Lung (tissue), 12 donors: Measurements from ENCODE around the gene NCAN. TPM values are rescaled to one million over a fixed set of nuclear protein-coding genes. Genes with fewer than 3 reads are reported as not detected.

Experiments used
- ATAC-seq: fragments of 200-7000 bp; cut with Tn5 transposase; one replicate; pipeline ENCODE4 v1.9.1; 2020; ENCODE audit warnings: moderate number of reproducible peaks; ENCODE audit not compliant: insufficient read depth, low FRiP score
- DNase-seq, 3 donors: peaks; one replicate each; pipeline ENCODE4 v3.0.0-alpha.2; 2013 to 2017
- H3K27ac ChIP-seq, 2 donors: one replicate each; pipeline ENCODE4 v1.5.1; 2013; ENCODE audit warnings: mild to moderate bottlenecking in 2 of 2, moderate library complexity in 2 of 2, control low read depth in 1 of 2, inconsistent platforms in 1 of 2, low read depth in 1 of 2, low read length in 1 of 2
- H3K27me3 ChIP-seq, 3 donors: one replicate each; pipeline ENCODE4 v1.5.1; 2013; ENCODE audit warnings: low read length in 2 of 3; ENCODE audit not compliant: control insufficient read depth in 3 of 3, insufficient read depth in 3 of 3
- H3K36me3 ChIP-seq, 4 donors: one replicate each; pipeline ENCODE4 v1.5.1; 2013; ENCODE audit warnings: low read length in 4 of 4, mild to moderate bottlenecking in 1 of 4, moderate library complexity in 1 of 4; ENCODE audit not compliant: control insufficient read depth in 4 of 4, insufficient read depth in 4 of 4
- H3K4me1 ChIP-seq, 5 donors: one replicate each; pipeline ENCODE4 v1.5.1; 2013; ENCODE audit warnings: low read length in 5 of 5, mild to moderate bottlenecking in 2 of 5, moderate library complexity in 1 of 5; ENCODE audit not compliant: control insufficient read depth in 5 of 5, insufficient read depth in 5 of 5
- H3K4me3 ChIP-seq: one replicate; pipeline ENCODE4 v1.5.1; 2013; ENCODE audit warnings: mild to moderate bottlenecking, control low read depth, moderate library complexity
- H3K9ac ChIP-seq, 2 donors: one replicate each; pipeline ENCODE4 v1.5.1; 2013; ENCODE audit warnings: low read length in 2 of 2, control low read depth in 1 of 2; ENCODE audit not compliant: insufficient read depth in 1 of 2
- H3K9me3 ChIP-seq, 4 donors: one replicate each; pipeline ENCODE4 v1.5.1; 2013; ENCODE audit warnings: low read length in 3 of 4, mild to moderate bottlenecking in 1 of 4, moderate library complexity in 1 of 4; ENCODE audit not compliant: control insufficient read depth in 4 of 4, insufficient read depth in 3 of 4
- WGBS, 2 donors: extraction: QIAGEN DNeasy Blood & Tissue Kit; methylation state at CpG; one replicate each; pipeline ENCODE4 v1.1.7; 2013; 5-methylcytosine and 5-hydroxymethylcytosine counted together
- polyA plus RNA-seq, 2 donors: library from polyadenylated mRNA; stranded (reverse); fragments of 200-250 nt; gene quantifications; one replicate each; pipeline ENCODE4 v1.2.1, GENCODE V29; 2013
- total RNA-seq, 2 donors: library from RNA; depleted of rRNA in 1 of 2; stranded (reverse); fragments of >200 nt in 1 of 2; gene quantifications; one replicate each; pipeline ENCODE4 v1.2.1, GENCODE V29; 2014 to 2021
- TF ChIP-seq, protein P1 (sequence below): IDR thresholded peaks from 2 replicates; pipeline ENCODE4 v1.5.1; 2012; ENCODE audit warnings: mild to moderate bottlenecking; ENCODE audit errors: control extremely low read depth, extremely low read depth
- donor health status: control.
- donor health status: control.
- donor health status: Bipolar disorder and iron deficiency.
- donor health status: healthy.
- donor health status: DM: yes; HTN: yes; CAD: no.

Gene NCAN
- total and polyA plus RNA-seq, 4 donors: 0.01 to 0.06 (median 0.03) TPM; not detected in 1

DNA sequence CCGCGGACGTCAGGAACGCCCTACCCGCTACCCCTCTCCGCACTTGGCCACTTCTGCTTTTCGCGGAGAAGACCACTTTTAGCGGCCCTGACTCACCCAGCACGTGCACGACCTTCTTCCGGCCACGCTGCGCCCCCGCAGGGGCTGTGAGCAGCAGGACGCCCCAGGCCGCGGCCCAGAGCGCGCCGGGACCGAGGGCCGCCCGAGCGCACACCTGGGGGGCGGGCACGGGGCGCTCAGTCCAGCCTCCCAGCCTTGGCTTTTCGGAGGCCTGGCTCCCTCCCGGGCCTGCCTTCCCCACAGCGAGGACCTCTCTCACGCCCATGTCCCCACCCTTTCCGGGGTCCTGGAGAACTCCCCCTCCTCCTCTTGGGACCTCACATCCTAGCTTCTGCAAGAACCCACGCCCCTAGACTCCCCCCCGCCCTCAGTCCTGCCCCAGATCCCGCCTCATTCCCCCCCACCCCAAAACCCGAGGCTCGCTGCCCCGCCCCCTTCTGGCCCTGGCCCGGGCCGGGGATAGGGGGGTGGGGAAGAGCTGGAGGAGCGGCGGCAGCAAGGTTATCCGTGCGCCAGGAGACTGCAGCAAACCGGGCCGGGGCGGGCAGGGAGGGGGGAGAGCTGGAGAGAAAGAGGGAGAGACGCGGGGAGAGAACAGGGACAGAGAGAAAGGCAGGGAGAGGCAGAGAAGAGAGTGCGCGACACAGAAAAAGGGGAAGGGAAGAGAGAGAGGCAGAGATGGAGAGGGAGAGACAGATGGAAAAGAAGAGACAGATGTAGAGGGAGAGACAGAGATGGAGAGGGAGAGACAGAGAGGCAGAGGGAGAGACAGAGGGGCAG lies 49.8 kb downstream of the NCAN start:
- Histone ChIP-seq H3K4me3 (no peak overlapping the region), H3K36me3 (no peaks in the 10 kb centered on the region), H3K9me3 (peaks cover 0 to 3% (median 0%) of the 10 kb centered on the region in 4 donors), H3K9ac (no peak overlapping the region), H3K4me1 (peaks cover 2 to 10% (median 6%) of the 10 kb centered on the region in 5 donors), H3K27ac (no peak overlapping the region), H3K27me3 (peaks cover 8 to 39% (median 14%) of the 10 kb centered on the region in 3 donors)
- 1 to 2% methylated on average over 32 to 52 of the region's 52 CpGs for WGBS, 2 donors
- DNase-seq (peak; percentile 67 to 84 (median 76)), ATAC-seq (no peak)
- TF ChIP-seq, protein P1, sequence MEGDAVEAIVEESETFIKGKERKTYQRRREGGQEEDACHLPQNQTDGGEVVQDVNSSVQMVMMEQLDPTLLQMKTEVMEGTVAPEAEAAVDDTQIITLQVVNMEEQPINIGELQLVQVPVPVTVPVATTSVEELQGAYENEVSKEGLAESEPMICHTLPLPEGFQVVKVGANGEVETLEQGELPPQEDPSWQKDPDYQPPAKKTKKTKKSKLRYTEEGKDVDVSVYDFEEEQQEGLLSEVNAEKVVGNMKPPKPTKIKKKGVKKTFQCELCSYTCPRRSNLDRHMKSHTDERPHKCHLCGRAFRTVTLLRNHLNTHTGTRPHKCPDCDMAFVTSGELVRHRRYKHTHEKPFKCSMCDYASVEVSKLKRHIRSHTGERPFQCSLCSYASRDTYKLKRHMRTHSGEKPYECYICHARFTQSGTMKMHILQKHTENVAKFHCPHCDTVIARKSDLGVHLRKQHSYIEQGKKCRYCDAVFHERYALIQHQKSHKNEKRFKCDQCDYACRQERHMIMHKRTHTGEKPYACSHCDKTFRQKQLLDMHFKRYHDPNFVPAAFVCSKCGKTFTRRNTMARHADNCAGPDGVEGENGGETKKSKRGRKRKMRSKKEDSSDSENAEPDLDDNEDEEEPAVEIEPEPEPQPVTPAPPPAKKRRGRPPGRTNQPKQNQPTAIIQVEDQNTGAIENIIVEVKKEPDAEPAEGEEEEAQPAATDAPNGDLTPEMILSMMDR: no peak

DNA sequence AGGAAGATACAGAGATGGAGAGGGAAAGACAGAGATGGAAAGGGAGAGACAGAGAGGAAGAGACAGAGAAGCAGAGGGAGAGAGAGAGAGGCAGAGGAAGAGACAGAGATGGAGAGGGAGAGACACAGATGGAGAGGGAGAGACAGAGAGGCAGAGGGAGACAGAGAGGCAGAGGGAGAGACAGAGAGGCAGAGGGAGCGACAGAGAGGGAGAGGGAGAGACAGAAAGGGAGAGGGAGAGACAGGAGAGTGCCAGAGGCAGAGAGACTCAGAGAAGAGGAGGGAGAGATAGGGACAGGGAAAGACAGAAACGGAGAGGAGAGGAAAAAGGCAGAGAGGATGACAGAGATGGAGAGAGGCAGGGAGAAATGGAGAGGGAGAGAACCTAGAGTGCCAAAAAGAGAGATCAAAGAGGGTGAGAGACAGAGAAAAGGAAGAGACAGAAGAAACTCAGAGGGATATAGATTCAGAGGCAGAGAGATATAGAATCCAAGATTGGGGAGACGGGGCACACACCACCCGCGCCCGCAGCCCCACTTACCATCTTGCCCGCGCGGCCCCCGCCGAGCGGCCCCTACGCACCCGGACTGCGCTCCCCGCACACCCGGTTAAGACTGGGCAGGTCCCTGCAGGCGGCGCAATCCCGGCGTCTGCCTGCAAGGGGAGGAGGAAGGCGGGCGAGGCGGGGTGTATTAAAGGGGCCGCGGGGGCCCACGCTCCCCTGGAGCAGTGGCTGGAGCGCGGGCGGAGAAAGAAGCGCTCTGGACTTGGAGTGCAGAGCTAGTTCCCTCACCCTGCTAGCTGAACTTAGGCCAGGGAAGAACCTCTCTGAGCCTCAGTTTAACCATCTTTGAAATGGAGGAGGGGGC lies 50.7 kb downstream of the NCAN start:
- peaks cover 2 to 10% (median 6%) of the 10 kb centered on the region in 5 donors for H3K4me1 ChIP-seq
- ATAC-seq (no peak), DNase-seq (no peak)
- WGBS, 2 donors: 8 to 12% methylated on average over 31 of the region's 31 CpGs
- no peak overlapping the region for H3K4me3 ChIP-seq
- H3K9me3 ChIP-seq: peaks cover 0 to 3% (median 0%) of the 10 kb centered on the region in 4 donors
- H3K27ac ChIP-seq: no peak overlapping the region
- no peak overlapping the region for H3K9ac ChIP-seq
- H3K27me3 ChIP-seq: peaks cover 8 to 39% (median 14%) of the 10 kb centered on the region in 3 donors
- H3K36me3 ChIP-seq: no peaks in the 10 kb centered on the region
- TF ChIP-seq, protein P1: no peak

DNA sequence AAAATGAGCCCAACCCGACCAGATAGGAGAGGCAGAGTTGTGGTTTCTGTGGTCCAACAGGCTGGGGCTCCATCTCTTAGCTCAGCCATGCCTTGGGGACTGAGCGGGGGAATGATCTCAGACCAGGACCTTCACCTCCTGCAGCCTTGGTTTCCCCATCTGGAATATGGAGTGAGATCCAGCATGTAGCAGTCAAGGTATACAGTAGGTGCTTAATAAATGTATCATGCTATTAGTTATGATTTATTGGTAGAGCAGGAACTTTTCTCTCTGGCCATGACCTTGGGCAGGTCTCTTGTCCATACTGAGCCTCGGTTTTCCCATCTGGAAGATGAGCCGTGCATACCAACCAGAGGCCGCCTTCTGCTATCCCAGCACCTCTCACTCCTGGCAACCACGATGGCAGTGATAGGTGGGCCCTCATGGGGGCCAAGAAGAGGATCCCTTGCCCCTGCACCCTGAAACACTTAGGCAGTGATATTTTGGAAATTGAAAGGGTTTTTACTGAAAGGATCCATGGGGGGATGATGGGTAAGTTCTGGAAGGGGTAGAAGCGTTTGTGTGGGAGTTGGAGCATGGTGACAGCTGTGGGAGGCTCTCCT lies 52.2 kb downstream of the NCAN start:
- Histone ChIP-seq H3K9ac (no peak overlapping the region), H3K9me3 (peaks cover 0 to 3% (median 0%) of the 10 kb centered on the region in 4 donors), H3K4me3 (no peak overlapping the region), H3K4me1 (peaks cover 2 to 10% (median 6%) of the 10 kb centered on the region in 5 donors), H3K27me3 (peaks cover 8 to 39% (median 9%) of the 10 kb centered on the region in 3 donors), H3K27ac (no peak overlapping the region), H3K36me3 (no peaks in the 10 kb centered on the region)
- DNase-seq: no peak
- TF ChIP-seq, protein P1: no peak
- WGBS, 2 donors: 79 to 83% methylated on average over 7 of the region's 7 CpGs
- ATAC-seq: no peak
